ENCODE measurements around the gene CCDC43.
"Not testable (repeated sequence)": the region's sequence is repeated elsewhere in the genome, so short reads cannot be mapped to it uniquely, and the experiment has no call there.

The CCDC43 gene

GRCh38 chr17:44642834-44643233 lies 46.7 kb downstream of the CCDC43 start:
- TF ChIP-seq EZH2phosphoT487 (conservative IDR thresholded peaks at IDR 0.05; ENCODE audit: low read length): no peak
- TF ChIP-seq, protein P1, sequence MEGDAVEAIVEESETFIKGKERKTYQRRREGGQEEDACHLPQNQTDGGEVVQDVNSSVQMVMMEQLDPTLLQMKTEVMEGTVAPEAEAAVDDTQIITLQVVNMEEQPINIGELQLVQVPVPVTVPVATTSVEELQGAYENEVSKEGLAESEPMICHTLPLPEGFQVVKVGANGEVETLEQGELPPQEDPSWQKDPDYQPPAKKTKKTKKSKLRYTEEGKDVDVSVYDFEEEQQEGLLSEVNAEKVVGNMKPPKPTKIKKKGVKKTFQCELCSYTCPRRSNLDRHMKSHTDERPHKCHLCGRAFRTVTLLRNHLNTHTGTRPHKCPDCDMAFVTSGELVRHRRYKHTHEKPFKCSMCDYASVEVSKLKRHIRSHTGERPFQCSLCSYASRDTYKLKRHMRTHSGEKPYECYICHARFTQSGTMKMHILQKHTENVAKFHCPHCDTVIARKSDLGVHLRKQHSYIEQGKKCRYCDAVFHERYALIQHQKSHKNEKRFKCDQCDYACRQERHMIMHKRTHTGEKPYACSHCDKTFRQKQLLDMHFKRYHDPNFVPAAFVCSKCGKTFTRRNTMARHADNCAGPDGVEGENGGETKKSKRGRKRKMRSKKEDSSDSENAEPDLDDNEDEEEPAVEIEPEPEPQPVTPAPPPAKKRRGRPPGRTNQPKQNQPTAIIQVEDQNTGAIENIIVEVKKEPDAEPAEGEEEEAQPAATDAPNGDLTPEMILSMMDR (IDR thresholded peaks at IDR 0.05; ENCODE audit: insufficient read depth, low read length, poor library complexity, severe bottlenecking): no peak
- Histone ChIP-seq H3K79me2 (ENCODE audit: insufficient read depth, low read length) (no peaks in the 10 kb centered on the region), H3K27me3 (ENCODE audit: low read length) (no peaks in the 10 kb centered on the region), H4K20me1 (ENCODE audit: low read depth, low read length) (no peaks in the 10 kb centered on the region), H3K9ac (ENCODE audit: low read length) (no peak overlapping the region), H3K36me3 (ENCODE audit: low read length) (no peaks in the 10 kb centered on the region), H3K9me3 (ENCODE audit: insufficient read depth, low read length) (no peaks in the 10 kb centered on the region), H3K4me2 (ENCODE audit: low read depth, low read length, poor library complexity, severe bottlenecking) (no peak overlapping the region), H3K27ac (ENCODE audit: low read depth, low read length) (no peak overlapping the region), H3K4me3 (ENCODE audit: insufficient read depth, low read length, poor library complexity, severe bottlenecking) (no peak overlapping the region), H3K9me2 (replicated peaks; ENCODE audit: insufficient read depth, low read length) (no peaks in the 10 kb centered on the region), H2AFZ (ENCODE audit: low read depth, low read length, severe bottlenecking) (no peak overlapping the region), H3F3A (ENCODE audit: insufficient read depth) (no peaks in the 10 kb centered on the region)

- TF ChIP-seq, protein P1 (IDR thresholded peaks at IDR 0.05; ENCODE audit: insufficient read depth, low read length, poor library complexity, severe bottlenecking): no peak
- TF ChIP-seq EZH2phosphoT487 (conservative IDR thresholded peaks at IDR 0.05; ENCODE audit: low read length): no peak
- Histone ChIP-seq H3F3A (ENCODE audit: insufficient read depth) (no peaks in the 10 kb centered on the region), H4K20me1 (ENCODE audit: low read depth, low read length) (no peaks in the 10 kb centered on the region), H3K9me3 (ENCODE audit: insufficient read depth, low read length) (no peaks in the 10 kb centered on the region), H3K9ac (ENCODE audit: low read length) (no peak overlapping the region), H3K36me3 (ENCODE audit: low read length) (no peaks in the 10 kb centered on the region), H3K79me2 (ENCODE audit: insufficient read depth, low read length) (no peaks in the 10 kb centered on the region), H2AFZ (ENCODE audit: low read depth, low read length, severe bottlenecking) (no peak overlapping the region), H3K4me2 (ENCODE audit: low read depth, low read length, poor library complexity, severe bottlenecking) (no peak overlapping the region), H3K27me3 (ENCODE audit: low read length) (no peaks in the 10 kb centered on the region), H3K27ac (ENCODE audit: low read depth, low read length) (no peak overlapping the region), H3K9me2 (replicated peaks; ENCODE audit: insufficient read depth, low read length) (no peaks in the 10 kb centered on the region), H3K4me3 (ENCODE audit: insufficient read depth, low read length, poor library complexity, severe bottlenecking) (no peak overlapping the region)
Observed at GRCh38 chr17:44637066-44637465, 52.5 kb downstream of the CCDC43 start.

DNA sequence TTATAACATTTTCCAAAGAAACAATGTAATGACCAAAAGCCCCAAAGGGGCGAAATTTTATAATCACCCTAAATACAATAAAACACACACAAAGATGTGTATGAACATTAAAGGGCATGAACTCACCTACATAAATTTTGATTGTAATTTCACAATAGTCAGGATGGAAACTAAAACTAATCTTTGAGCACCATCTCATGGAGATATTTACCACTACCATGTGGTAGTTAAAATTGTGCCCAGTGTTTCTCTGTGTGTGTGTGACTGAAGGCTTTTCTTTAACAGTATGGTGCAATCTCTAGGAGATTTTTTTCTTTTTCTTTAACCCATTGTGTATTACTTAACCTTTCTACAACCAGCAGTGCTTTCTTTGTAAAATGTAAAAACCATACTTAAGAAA lies 53.0 kb downstream of the CCDC43 start:
- H2AFZ ChIP-seq (ENCODE audit: low read depth, low read length, severe bottlenecking): no peak overlapping the region
- TF ChIP-seq EZH2phosphoT487 (conservative IDR thresholded peaks at IDR 0.05; ENCODE audit: low read length): no peak
- TF ChIP-seq, protein P1 (IDR thresholded peaks at IDR 0.05; ENCODE audit: insufficient read depth, low read length, poor library complexity, severe bottlenecking): no peak
- H3F3A ChIP-seq (ENCODE audit: insufficient read depth): no peaks in the 10 kb centered on the region

DNA sequence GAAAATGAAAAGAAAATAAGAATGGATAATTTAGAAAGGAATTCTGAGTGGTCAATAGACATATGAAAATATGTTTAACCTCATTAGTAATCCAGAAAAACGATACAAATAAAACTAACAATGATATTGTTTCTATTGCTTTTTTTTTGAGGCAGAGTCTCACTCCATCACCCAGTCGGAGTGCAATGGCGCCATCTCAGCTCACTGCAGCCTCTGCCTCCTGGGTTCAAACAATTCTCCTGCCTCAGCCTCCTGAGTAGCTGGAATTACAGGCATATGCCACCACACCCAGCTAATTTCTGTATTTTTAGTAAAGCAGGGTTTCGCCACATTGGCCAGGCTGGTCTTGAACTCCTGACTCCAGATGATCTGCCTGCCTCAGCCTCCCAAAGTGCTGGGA lies 55.2 kb downstream of the CCDC43 start:
- not testable (repeated sequence) for H3K9ac ChIP-seq (ENCODE audit: low read length); H3K4me2 ChIP-seq (ENCODE audit: low read depth, low read length, poor library complexity, severe bottlenecking); H3K9me2 ChIP-seq (replicated peaks; ENCODE audit: insufficient read depth, low read length); H3K4me3 ChIP-seq (ENCODE audit: insufficient read depth, low read length, poor library complexity, severe bottlenecking); H3F3A ChIP-seq (ENCODE audit: insufficient read depth); H4K20me1 ChIP-seq (ENCODE audit: low read depth, low read length); H2AFZ ChIP-seq (ENCODE audit: low read depth, low read length, severe bottlenecking); H3K79me2 ChIP-seq (ENCODE audit: insufficient read depth, low read length); H3K36me3 ChIP-seq (ENCODE audit: low read length); H3K27ac ChIP-seq (ENCODE audit: low read depth, low read length); H3K9me3 ChIP-seq (ENCODE audit: insufficient read depth, low read length); H3K27me3 ChIP-seq (ENCODE audit: low read length)

More for the DNA sequence above, 53.0 kb downstream of the CCDC43 start:
- H3K9ac ChIP-seq (ENCODE audit: low read length): no peak overlapping the region
- no peaks in the 10 kb centered on the region for H3K36me3 ChIP-seq (ENCODE audit: low read length)
- H3K27ac ChIP-seq (ENCODE audit: low read depth, low read length): no peak overlapping the region
- no peak overlapping the region for H3K4me3 ChIP-seq (ENCODE audit: insufficient read depth, low read length, poor library complexity, severe bottlenecking)
- no peaks in the 10 kb centered on the region for H4K20me1 ChIP-seq (ENCODE audit: low read depth, low read length)
- no peaks in the 10 kb centered on the region for H3K27me3 ChIP-seq (ENCODE audit: low read length)
- H3K9me2 ChIP-seq (replicated peaks; ENCODE audit: insufficient read depth, low read length): no peaks in the 10 kb centered on the region
- H3K79me2 ChIP-seq (ENCODE audit: insufficient read depth, low read length): no peaks in the 10 kb centered on the region
- no peaks in the 10 kb centered on the region for H3K9me3 ChIP-seq (ENCODE audit: insufficient read depth, low read length)
- H3K4me2 ChIP-seq (ENCODE audit: low read depth, low read length, poor library complexity, severe bottlenecking): no peak overlapping the region
